Fibroblast of lung (primary cell): ENCODE results near the gene PTGFRN.

ENCODE experiments used
- EZH2 ChIP-seq: IDR thresholded peaks from 2 replicates; pipeline ENCODE4 v1.5.1; 2012; ENCODE audit warnings: low read length, control low read depth, mild to moderate bottlenecking; ENCODE audit errors: missing control alignments
- TF ChIP-seq, protein P1 (sequence below), 2 donors: IDR thresholded peaks in 1 of 2; conservative IDR thresholded peaks in 1 of 2; 1 replicate in 1 of 2; 2 replicates in 1 of 2; pipeline ENCODE4 v1.5.1; 2011 to 2012; ENCODE audit warnings: low read length in 2 of 2, control low read depth in 1 of 2, inconsistent platforms in 1 of 2, low read depth in 1 of 2, mild to moderate bottlenecking in 1 of 2

DNA sequence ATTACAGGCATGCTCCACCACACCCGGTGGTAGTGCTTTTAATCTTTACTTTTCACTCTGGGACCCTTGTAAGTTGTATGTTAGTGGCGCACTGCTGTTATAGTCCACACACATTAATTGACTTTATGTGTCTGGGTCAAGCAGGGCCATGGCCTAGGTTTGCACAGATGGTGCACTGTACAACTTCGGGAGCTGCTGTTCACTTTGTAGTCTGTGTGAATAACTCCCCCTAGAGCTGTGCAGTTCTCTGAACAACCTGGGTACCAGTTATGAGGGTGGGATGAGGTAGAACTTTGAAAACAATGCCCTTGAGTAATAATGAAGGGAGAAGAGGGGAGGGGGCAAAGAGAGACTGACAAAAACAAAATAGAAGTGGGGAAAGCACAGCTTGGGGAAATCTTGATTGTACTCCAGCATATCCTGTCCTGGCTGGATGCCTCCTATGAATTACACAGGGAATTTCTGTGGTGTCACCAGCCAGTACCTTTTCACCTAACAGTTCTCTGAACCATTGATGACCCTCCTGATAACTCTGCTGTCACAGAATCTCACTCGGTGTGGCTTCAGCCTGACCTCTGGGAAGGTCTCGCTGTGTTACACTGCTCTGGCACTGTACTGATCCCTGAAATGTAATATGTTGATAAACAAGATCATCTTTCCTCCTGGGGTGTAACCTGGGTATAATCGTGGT lies 2.2 kb downstream of the PTGFRN start:
- TF ChIP-seq, protein P1, sequence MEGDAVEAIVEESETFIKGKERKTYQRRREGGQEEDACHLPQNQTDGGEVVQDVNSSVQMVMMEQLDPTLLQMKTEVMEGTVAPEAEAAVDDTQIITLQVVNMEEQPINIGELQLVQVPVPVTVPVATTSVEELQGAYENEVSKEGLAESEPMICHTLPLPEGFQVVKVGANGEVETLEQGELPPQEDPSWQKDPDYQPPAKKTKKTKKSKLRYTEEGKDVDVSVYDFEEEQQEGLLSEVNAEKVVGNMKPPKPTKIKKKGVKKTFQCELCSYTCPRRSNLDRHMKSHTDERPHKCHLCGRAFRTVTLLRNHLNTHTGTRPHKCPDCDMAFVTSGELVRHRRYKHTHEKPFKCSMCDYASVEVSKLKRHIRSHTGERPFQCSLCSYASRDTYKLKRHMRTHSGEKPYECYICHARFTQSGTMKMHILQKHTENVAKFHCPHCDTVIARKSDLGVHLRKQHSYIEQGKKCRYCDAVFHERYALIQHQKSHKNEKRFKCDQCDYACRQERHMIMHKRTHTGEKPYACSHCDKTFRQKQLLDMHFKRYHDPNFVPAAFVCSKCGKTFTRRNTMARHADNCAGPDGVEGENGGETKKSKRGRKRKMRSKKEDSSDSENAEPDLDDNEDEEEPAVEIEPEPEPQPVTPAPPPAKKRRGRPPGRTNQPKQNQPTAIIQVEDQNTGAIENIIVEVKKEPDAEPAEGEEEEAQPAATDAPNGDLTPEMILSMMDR (conservative IDR thresholded peaks at IDR 0.05 in 1 of 2, IDR thresholded peaks at IDR 0.05 in 1 of 2; ENCODE audit: low read depth in 1 of 2, low read length in 2 of 2) = no peak
- TF ChIP-seq EZH2 = no peak
